Activated CD4-positive, CD25-positive, alpha-beta regulatory T cell treated with anti-CD3 and anti-CD28 coated beads, Interleukin-2, amount 50 U/mL, for 24 hours (primary cell): ENCODE results near the gene PPARG.

Source experiments
- ATAC-seq, 2 donors: fragments of 150-1000 bp; cut with Tn5 transposase; one replicate each; pipeline ENCODE4 v1.10.0; 2021; ENCODE audit warnings: mild to moderate bottlenecking in 1 of 2, moderate library complexity in 1 of 2

PPARG gene

GRCh38 chr3:12345584-12346494 is 57.0 kb downstream of the PPARG start:
- ATAC-seq, result peak; percentile 20 to 28

GRCh38 chr3:12347301-12347700 is 58.4 kb downstream of the PPARG start:
- ATAC-seq, result no peak

DNA sequence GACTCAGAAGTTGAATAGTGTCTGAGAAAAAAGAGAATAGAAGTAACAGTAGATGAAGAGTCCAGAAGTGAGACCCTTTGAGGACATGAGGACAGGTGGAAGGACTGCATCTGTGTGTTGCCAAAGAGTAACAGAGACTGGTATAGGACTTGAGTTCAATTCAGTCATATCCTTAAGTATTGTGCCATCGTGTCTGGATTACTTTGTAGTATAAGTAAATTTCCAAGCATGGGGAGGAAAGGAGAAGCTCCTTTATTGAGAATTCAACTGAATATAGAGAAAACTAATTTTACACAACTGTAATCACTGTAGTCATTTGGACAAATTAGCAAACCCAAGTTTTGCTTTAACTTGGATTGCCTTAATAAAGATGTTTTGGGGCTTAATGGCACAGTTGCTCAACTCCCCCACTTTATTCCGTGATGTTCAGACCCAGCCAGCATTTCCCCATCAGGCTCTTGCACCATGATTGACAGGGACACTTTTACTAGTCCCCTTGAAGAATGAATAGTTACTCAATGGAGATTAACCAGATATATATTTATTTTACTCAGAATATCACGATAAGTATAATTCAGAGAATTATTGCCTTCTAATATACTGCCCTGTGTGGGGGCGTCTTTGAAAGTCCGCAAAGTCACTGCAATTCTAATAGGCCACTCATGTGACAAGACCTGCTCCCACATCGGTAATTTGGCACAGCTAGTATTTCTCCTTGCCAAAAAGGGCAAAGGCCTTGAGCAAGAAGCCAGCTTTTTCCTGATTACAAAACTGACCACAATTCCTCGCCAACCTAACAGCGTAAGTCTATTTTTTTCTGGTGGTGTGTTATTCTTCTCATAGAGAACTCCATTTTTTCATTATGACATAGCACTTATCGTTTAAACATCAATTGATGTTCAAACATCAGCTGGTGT is 61.3 kb downstream of the PPARG start:
- ATAC-seq, result no peak

- ATAC-seq, result no peak
These were observed 62.3 kb downstream of the PPARG start for GRCh38 chr3:12351145-12351544.

GRCh38 chr3:12352253-12352652 is 63.4 kb downstream of the PPARG start:
- ATAC-seq, result peak in 1 of 2 donors; percentile 17

DNA sequence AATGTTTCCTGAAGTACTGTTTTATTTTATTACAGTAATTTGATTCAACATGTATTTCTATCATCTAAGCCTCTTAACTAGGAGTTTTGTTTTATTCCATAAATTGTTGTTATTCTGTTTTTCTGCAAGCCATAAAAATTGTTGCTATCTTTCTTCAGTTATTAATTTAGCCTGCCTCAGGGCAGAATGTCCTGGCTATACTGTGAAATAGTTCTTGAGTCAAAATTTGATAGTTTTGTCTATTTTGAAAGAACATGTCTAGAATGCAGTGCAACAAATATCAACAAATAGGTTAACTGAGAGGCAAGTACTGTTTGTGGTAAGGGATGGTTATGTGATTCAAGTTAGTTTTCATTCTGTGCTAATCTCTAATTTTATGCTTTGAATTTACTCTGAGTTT is 63.9 kb downstream of the PPARG start:
- no peak for ATAC-seq

DNA sequence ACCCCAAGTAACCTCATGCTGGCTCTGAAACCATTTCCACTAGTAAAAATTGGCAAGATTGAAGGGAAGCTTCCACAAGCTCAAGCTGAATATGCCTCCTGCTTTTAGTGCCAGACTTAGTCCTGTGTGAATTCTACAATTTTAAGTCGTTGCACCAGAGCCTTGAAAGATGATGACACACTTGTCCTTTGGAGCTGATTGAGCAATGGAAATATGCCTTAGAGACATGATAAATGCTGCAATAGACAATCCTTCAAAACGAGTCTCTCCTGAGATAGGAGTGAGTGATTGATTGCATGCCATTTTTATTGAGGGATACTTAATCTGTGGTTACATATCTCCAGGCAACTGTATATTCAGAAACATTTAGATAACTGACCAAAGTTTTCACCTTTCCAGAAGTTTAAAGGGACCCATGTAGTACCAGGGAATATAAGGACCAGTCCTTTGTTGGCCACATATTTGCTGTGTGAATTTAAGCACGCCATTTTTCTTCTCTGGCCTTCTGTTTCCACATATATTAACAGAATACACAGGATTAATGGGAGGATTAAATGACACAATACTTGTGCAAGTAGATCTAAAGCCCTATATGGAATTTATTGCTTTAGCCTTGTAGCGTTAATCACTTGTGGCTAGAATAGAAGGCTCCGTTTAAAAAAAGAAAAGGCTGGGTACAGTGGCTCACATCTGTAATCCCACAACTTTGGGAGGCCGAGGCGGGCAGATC is 65.1 kb downstream of the PPARG start:
- no peak for ATAC-seq

- ATAC-seq, result no peak
These were observed 67.3 kb downstream of the PPARG start for GRCh38 chr3:12356175-12356574.

DNA sequence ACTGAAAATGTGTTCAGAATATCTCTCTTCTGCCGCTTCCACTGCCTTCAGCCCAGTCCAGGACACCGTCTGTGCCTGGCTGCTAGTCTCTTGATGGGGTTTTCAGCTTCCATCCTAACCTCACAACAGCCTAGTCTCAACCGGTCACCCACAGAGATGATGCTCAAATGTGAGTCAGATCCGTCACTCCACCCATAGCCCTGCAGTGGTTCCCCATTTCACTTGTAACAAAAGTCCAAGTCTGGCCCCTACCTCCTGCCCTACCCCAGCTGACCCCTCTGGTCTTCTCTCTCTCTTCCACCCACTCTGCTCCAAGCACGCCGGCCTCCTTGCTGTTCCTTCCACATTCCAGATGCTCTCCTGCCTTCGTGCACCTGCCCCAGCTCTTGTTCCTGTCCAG is 68.1 kb downstream of the PPARG start:
- no peak for ATAC-seq

GRCh38 chr3:12357456-12357855 is 68.6 kb downstream of the PPARG start:
- no peak for ATAC-seq

GRCh38 chr3:12363397-12364195 is 74.7 kb downstream of the PPARG start:
- ATAC-seq, result no peak

DNA sequence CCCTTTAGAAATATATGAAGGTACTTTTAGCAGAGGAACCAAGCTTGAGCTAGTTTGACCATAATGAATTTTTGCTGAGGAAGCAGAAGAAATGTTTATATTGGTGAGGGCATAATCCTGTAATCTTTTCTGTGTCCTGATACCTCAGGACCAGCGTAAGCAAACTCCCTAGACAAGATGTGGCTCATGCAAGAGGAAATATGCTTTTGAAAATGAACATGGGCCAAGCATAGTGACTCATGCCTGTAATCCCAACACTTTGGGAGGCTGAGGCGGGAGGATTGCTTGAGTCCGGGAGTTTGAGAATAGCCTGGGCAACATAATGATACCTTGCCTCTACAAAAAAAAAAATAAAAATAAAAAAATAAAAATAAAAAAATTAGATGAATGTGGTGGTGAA is 78.5 kb downstream of the PPARG start:
- no peak for ATAC-seq

DNA sequence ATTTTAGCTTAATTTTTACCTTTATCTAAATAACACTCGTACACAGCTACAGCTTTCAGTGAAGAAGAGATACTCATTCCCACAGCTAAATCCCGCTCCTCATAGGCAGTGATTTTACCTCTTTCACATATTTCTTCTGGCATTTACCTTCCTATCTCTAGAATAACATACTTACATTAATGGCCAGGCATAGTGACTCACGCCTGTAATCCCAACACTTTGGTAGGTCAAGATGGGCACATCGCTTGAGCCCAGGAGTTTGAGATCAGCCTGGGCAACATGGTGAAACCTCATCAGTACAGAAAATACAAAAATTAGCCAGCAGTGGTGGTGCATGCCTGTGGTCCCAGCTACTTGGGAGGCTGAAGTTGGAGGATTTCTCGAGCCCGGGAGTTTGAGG is 80.2 kb downstream of the PPARG start:
- ATAC-seq, result no peak

DNA sequence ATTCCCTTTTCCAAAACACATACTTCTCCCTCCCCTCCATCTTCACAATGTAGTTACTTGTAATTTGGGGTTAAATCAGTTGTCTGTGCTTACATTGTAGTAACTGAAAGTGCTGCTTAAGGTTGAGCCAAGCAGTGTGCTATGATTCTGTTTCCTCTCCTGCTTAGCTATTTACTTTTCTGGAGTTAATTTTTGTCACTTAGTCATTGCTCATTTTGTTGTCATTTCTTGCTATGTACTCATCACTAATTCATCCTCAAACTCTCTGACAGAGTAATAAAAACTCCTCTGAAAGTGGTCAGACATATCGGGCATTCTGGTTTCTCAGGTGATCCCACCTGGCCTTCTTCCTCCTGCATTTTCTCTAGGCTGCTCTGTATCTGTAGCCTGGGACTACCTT is 80.7 kb downstream of the PPARG start:
- ATAC-seq, result peak in 1 of 2 donors; percentile 24

GRCh38 chr3:12370758-12371157 is 81.9 kb downstream of the PPARG start:
- ATAC-seq, result no peak

- ATAC-seq, result no peak
These were observed 82.8 kb downstream of the PPARG start for GRCh38 chr3:12371525-12372140.

DNA sequence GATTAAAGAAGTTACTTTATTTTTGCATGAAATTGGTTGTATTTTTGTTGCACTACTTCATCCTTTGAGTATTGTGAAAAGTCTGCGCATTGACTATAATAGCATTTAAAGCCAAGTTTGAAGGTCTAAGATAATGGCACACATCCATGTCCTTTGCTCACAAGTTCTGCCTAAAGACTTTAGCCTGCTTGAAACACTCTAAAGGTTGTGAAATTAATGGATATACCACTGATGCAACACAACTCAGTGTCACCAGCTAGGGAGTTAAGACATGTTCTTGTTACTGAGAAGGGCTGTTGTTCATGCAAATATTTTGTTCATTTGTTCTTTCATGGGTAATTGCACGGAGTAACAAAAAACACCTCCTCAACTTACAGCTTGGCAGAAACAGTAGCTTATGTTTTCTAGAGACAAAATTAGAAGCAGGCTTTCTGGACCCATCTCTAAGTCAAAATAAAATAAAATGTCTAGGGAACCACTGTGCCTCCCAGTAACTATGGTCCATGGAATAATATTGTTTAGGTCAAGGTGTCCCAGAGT is 83.9 kb downstream of the PPARG start:
- no peak for ATAC-seq

DNA sequence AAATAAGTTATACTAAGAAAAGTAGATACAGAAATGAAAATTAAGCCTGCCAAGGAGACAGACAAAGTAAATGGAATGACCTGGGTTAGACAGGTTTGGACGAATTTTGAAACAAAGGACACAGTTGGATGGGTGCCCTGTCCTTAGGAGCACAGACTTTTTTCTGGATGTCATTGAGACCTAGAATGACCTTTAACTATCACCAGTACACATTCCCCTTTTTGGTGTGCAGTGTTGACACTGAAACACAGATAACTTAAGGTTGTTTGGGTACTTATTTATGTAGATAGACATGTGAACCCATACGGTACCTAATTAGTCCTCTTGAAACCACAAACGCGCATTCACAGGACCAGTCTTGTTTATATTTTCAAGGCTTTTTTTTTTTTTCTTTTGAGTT is 86.7 kb downstream of the PPARG start:
- ATAC-seq, result no peak

- no peak for ATAC-seq
These were observed 91.0 kb downstream of the PPARG start for GRCh38 chr3:12379640-12380429.

GRCh38 chr3:12380461-12380860 is 91.6 kb downstream of the PPARG start:
- no peak for ATAC-seq
